Fibroblast of the aortic adventitia (primary cell): Measurements from ENCODE around the gene SPTAN1. TPM values are rescaled to one million over a fixed set of nuclear protein-coding genes. Genes with fewer than 3 reads are reported as not detected.

Experiments used
- DNase-seq: peaks from one replicate; pipeline ENCODE4 v3.0.0-alpha.2; 2010; ENCODE audit warnings: low read depth
- H3K4me3 ChIP-seq: 2 replicates; pipeline ENCODE4 v1.5.1; 2011; ENCODE audit warnings: low read depth, mild to moderate bottlenecking, control low read depth, low read length, moderate library complexity
- CTCF ChIP-seq: IDR thresholded peaks from 2 replicates; pipeline ENCODE4 v1.5.1; 2011; ENCODE audit warnings: mild to moderate bottlenecking, low read length, control low read depth, inconsistent platforms; ENCODE audit not compliant: insufficient read depth
- total RNA-seq: library from RNA; depleted of rRNA; stranded (reverse); fragments of >200 nt; gene quantifications from 2 replicates; pipeline ENCODE4 v1.2.3, GENCODE V29; 2012; ENCODE audit warnings: low replicate concordance

The SPTAN1 gene
- total RNA-seq, 1 donor: 287 TPM

- no peak for DNase-seq
- no peak for TF ChIP-seq CTCF
- no peak overlapping the region for H3K4me3 ChIP-seq
Observed at GRCh38 chr9:128636024-128636390, 83.6 kb downstream of the SPTAN1 start.

- DNase-seq: no peak
- no peak overlapping the region for H3K4me3 ChIP-seq
- no peak for TF ChIP-seq CTCF
Observed at GRCh38 chr9:128636556-128637530, 84.5 kb downstream of the SPTAN1 start.

GRCh38 chr9:128637656-128638055, 85.3 kb downstream of the SPTAN1 start:
- DNase-seq: no peak
- no peak for TF ChIP-seq CTCF
- H3K4me3 ChIP-seq: no peak overlapping the region

- H3K4me3 ChIP-seq: no peak overlapping the region
- no peak for TF ChIP-seq CTCF
- no peak for DNase-seq
Observed at GRCh38 chr9:128638580-128638979, 86.2 kb downstream of the SPTAN1 start.

GRCh38 chr9:128640603-128641002, 88.2 kb downstream of the SPTAN1 start:
- no peak for TF ChIP-seq CTCF
- no peak for DNase-seq
- H3K4me3 ChIP-seq: no peak overlapping the region

- H3K4me3 ChIP-seq: no peak overlapping the region
- no peak for DNase-seq
- no peak for TF ChIP-seq CTCF
Observed at GRCh38 chr9:128642675-128643245, 90.4 kb downstream of the SPTAN1 start.
